NCI-H1436 (cell line): ENCODE measurements around the gene ADORA1.

Source experiments
- DNase-seq: peaks from one replicate; lab custom pipeline; 2025; lab: John Stamatoyannopoulos, UW

The ADORA1 gene

DNA sequence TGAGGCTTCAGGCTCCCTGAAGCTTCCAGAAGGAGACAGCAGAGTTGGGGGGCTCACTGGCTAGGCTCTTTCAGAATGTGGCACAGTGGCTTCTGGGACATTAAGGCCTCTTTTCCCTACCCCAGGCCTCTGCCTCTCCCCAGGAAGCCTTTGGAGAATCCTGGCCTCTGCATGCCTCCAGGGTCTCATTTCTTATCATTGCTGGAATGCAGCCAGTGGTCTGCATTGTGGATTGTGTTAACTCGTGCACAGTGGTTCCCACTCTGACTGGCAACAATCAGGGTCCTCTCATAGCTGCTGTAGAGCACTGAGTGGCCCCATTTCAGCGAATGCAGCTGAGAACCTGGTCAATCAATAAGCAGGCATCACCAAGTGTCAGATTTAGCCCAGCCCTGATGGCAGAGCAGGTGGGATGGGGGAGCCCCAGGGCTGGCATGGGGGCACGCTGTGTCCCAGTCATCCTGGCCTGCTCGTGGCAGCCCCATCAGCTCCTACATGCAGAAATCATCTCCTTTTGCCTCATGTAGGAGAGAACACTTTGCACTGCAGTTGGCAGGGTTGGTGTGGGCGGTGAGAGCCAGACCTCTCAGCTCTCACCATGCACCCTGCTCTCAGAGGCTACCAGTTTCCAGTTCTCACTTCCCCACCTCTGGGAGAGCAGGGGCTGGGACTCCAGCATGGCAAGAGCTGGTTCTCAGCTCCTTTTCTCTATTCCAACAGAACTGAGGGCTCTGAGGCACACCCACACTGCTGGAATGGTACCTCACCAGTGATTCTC lies 13.4 kb downstream of the ADORA1 start:
- no peak for DNase-seq

DNA sequence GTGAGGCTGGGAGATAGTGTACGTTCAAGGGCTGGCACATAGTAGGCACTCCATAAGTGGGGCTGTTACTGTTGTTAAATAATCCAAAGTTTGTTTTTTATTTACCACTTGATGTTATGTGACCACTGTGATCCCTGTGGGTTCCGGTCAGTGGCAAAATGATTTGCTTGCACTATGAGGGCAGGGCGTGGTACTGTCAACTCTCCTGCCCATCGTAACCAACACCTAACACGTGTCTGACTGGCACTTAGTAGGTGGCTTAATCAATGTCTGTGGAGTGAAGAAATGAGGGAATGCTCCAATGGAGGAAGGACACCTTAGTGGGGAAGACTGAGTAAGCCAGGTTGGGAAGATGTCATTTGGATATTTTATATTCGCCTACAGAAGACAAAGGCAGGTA lies 14.6 kb downstream of the ADORA1 start:
- DNase-seq: no peak

DNA sequence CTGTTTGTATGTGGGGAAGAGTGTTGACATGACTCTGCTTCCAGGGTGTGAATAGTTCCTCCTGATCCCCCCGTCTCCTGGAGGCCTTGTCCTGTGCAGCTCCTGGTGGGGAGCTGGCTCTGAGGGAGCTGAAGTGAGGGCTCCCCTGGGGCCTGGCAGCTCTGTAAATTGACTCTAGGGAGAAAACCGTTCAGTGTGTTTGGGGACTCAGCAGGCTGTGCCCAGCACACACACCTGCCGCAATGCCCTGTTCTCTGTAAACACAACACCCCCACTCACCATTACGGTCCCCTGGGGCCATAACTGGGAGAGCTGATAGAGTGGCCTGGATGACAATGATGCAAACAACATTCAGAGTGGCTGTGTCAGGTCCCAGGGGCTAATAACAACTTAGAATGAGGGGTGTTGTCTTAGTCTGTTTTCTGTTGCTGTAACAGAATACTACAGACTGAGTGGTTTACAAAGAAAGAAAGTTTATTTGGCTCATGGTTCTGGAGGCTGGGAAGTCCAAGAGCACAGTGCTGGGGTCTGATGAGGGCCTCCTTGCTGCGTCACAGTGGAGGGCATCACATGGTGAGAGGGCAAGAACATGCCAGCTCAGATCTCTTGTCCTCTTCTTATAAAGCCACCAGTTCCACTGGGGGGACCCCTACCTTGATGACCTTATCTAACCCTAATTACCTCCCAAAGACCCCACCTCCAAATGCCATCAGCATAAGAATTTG lies 15.3 kb downstream of the ADORA1 start:
- DNase-seq: peak; percentile 99

DNA sequence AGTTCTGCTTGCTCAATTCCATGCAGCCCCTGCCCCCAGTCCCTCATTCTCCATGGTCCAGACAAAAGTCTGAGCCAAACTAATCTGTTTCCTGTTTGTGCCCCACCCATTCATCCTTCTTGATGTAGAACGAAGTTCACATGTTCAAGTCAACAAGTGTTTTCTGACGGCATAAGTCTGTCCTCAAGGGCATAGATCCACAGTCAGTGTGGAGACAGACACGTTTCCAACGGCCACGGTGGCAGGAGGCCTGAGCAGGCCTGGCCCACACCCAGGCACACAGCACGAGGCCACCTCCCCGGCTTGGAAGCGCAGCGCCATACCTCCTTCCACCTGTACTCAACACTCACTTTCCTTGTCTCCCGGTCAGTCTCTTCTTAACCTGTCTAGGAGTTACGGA lies 16.1 kb downstream of the ADORA1 start:
- no peak for DNase-seq

DNA sequence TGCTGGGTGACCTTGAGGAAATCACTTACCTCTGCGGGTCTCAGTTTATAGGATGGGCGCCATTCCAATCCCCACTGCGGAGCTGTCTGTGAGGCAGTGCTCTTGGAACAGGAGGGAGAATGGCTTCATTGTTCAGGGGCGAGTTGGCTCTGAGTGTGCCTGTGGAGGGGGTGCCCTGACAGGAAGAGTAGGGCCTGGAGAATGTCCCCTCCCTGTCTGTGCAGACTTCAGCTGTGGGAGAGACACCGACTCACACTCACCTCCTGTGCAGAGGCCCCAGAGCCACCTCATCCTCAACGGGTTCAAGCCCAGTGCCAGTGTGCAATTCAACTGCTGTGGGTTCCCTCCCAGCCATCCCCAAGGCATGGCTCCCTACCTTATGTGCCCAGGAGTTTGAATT lies 17.1 kb downstream of the ADORA1 start:
- no peak for DNase-seq

DNA sequence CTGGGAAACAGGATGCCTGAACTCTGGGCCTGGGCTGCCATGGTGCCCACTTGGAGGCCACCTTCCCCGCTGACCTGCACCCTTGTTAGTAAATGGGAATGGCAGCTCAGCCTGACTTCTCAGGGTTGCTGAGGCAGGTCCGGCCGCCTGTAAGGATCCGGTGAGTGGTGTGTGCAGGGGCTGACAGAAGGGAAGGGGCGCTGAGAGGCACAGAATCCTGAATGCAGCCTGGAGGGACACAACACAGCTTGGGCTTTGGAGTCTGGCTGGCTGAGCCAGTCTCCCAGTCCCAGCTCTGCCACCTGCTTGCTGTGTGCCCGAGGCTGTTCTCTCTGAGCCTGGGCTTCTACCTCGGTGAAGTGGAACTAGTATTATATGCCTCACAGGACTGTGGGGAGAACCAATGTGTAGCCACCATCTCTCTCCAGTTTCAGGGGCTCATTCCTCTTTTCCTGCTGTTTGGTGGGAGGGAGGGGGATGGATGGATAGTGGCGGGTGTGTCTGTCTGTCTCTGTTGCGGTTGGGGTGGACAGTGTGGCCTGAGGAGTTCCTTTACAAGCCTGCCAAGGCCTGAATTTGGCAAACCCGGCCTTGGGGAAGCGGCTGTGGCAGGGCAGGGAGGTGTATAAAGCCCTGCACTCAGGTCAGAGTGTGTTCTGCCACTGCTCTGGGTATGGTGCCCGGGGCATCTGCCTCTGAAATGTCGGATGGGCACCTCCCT lies 18.0 kb downstream of the ADORA1 start:
- no peak for DNase-seq

DNA sequence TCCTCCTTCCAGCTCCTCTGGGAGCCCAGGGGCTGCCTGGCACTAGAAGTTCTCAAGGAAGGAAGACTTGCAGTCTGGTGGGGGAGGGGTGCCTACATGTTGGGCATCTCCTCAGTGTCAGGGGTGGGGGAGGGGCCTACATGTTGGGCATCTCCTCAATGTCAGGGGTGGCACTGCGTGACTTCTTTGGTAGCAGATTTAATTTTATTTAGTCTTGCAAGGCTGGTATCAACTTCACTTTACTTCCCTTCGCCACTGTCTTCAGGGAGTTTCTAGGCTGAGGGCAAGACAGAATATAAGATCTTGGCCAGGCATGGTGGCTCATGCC lies 18.5 kb downstream of the ADORA1 start:
- DNase-seq: no peak

DNA sequence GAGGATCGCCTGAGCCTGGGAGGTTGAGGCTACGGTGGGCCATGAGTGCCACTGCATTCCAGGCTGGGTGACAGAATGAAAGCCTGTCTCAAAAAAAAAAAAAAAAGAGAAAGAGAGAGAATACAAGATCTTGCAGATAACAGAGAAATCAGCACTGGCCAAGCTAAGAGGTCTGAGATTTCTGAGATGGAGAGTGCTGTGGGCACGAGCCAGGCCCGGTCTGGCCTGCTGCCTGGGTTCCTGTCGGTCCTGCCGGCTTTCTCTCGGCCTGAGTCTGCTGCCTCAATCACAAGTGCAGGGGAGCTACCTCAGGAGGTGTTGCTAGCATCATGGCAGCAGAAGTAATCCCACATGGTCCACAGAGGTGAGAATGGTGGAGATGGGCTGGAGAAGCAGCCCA lies 19.0 kb downstream of the ADORA1 start:
- DNase-seq: no peak

DNA sequence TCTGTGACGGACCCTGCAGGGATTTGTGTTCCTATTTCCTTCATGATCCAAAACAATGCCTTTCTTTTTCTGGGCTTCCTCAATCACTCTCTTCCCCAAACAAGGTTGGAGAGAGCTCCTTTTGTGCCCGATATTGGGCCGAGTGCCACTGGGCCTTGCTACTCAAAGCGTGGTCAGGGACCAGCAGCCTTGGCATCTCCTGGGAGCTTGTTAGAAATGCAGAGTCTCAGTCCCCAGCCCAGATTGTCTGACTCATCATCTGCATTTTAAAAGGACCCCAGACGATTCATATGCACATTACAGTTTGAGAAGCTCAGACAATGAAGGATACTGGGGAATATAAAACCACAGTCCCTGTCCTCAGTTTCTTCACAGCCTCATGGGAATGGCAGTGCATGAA lies 19.9 kb downstream of the ADORA1 start:
- no peak for DNase-seq

DNA sequence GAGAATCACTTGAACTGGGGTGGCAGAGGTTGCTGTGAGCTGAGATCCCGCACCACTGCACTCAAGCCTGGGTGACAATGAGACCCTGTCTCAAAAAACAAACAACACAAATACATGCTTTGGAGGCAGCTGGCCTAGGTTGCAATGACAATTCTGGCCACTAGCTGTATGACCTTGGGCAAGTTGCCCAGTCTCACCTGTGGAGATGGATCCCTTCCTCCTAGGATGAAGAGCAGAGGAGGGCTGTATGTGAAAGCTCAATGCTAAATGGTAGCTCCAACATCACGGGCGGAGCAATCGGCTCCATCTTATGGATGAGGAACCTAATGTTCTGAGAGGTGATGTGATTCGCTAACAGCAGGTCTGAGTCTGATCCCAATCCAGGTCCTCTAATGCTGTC lies 20.6 kb downstream of the ADORA1 start:
- DNase-seq: peak; percentile 25

DNA sequence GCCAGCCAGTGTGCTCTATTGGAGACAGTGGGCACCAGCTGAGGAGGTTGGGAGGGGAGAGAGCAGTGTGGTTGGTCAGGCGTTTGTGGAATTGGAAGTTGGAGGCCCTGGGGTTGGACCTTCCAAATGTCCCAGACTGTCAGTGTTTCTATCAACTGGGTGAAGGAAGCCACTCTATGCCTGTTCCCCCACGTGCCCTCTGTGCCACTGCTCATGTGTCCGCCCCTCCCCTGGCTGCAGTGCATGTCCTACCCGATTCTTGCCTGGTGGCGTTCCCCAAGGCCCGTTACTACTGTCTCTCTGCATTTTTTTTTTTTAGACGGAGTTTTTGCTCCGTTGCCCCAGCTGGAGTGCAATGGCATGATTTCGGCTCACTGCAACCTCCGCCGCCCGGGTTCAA lies 21.1 kb downstream of the ADORA1 start:
- DNase-seq: no peak

DNA sequence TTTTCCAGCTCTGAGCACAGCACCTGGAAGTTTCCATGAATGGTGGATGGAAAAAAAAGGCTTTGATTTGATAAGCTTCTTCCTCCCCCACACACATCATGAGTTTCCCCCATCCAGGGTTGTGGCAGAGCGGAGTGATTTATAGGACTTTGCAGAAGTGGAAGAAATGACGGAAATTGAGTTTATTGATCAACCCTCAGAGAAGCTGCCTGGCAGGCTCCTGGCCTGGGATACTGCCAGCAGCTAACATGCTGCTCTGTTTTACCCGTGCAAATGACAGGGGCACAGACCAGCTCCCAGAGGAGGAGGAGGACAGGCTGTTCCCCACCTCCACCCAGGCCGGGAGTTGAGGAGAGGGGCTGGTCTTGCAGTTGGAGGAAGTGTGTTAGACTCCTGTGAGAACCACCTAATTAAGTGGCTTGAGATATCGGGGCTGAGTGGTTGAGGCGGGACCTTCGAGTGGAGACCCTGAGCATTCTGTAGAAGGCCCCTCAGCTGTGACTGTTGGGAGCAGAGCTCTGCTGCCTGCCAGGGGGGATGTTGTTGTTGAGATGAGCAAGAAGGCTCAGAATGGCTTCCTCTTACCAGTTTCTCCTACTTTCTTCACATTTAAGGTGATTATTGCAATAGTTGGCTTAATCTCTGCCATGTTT lies 21.8 kb downstream of the ADORA1 start:
- DNase-seq: no peak

DNA sequence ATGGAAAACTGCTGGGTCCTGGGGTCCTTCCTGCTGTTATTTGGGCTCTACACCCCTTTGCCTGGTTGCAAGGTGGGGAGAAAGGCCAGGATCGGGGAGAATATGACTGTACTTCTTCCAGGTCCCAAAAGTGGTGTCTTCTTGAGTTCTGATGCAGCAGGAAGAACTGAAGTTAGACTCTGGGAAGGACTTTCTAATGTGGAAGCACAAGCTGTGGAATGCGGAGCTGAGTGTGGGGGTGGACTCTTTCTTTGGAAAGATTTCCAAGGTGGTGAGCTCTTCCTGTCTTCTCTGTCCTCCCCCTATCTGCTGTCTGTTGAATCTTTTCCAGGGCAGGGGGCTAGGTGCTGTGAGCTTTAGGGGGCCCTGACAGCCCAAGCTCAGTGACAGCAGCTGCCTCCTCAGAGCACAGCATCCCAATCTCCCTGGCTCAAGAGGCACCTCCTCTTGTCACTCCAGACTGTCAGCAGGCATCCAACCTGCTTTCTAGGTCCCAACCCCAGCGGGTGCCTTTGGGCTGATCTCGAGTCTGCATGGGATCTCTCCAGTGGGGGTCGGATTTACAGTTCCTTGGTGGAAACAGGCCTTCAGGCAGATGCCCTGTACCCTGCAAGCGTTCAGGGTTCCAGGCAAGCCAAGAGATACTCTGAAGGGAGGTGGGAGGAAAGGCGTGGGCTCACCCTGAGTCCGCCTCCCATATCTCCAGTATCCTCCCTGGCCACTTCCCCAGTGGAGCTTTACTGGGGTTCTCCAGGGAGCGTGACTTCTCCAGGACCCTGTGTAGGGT lies 23.2 kb downstream of the ADORA1 start:
- DNase-seq: no peak

DNA sequence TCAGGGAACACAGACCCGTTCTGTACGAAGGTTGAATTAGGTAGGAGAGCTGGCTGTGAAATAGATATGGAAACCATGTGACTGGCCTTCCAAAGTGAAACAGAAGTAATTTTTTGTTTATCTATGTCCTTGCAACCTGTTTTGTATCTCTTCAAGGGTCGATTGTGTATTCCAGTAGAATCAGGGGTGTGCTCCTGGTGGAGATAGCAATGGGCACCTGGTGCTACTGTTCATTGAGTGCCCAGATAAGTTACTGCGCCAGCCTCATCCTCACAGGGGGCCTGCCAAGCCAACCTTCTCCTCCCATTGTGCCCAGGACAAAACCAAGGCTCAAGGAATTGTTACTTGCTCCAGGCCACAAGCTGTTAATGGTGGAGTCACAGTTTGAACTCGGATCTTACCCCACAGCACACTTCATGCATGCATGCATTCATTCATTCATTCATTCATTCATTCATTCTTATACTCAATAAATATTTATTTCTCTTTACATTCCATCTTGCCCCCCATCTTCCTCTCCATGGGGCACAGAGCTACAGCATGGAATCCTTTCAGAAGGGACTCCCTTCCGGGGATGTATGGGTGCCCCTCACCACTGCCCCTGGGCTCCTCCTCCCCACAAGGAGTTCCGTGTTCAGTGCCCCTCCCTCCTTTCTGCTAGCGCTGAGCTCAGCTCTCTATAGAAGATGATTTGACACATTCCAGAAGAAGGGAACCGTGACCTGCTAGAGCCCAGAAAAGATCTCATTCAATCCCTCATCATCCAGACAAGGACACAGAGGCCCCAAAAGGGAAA lies 24.0 kb downstream of the ADORA1 start:
- DNase-seq: no peak

DNA sequence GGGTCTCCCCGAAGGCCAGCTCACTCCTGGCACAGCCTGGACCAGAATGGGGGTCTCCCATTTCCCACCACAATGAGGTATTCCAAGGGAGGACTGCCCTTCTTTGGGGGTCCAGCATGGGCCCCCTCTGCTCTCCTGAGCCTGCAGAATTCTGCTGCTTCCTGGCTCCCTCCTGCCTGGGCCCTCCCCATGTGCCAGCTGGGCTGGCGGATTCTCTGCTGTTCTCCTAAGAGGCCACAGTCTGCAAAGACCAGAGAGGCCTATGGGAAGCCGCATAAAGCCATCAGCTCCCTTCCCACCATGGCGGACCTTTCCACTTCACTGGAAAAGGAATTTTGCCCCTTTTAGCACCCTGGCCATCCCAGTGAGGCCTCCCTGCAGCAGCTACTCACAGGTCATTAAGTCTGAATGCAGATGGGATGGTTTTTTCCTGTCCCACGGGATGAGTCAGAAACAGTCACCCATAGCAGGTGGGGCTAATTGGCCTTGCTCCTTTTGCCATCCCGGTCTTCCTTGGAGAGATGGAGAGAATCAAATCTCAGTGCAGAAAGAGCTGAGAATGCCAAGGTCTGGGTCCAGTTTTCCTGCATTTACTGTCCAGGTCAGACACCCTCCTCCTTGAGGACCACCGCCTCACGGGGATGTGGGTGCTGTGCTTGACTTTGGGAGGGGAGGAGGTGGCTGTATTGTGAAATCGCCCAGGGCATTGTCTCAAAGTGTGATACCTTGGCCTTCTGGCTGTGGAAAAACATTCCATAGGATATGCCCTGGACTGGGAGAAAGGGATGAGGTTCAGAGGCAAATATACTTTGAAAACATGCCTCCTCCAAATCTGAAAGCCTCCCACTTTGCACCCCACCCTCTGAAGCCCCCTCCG lies 24.9 kb downstream of the ADORA1 start:
- no peak for DNase-seq

DNA sequence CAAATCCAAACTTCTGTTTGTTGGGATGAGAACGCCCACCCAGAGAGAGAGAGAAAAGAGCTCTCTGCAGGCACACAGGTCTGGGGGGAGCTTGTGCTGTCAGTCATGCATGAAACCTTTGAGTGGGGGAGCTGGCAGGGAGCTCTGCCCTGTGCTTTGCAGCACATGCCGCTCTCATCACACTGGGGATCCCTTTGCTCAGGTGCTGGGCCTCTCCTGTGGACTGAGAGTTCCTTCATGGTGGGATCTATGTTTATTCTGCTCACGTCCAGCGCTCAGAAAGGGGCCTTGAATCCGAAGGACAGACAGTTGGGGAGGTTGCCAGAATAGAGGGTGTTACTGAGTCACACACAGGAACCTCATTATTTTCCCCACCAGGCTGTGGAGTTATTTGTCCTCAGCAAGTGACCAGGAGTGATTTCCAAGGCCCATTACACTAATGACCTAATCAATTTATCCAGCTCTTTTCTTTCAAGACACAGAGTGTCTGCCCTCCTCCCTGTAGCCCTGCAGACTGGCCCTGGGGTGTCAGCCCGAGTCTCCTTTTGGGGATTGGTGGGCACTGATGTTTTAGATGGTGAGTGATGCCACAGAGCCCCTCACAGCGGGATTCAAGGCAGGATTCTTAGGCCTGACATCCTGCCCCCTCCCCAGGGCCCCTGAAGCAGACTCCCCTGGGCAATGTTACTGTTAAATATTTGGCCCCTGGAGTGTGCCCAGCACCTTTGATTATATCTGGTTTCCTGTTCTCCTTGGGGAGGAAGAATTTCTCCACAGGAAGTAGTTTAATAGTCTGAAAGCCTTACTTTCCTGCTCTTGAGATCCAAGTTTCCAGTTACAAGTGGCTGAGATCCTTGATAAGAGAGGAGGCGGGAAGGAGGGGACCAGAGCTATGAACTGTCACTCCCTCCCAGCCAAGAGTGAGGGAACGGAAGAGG lies 25.8 kb downstream of the ADORA1 start:
- no peak for DNase-seq

DNA sequence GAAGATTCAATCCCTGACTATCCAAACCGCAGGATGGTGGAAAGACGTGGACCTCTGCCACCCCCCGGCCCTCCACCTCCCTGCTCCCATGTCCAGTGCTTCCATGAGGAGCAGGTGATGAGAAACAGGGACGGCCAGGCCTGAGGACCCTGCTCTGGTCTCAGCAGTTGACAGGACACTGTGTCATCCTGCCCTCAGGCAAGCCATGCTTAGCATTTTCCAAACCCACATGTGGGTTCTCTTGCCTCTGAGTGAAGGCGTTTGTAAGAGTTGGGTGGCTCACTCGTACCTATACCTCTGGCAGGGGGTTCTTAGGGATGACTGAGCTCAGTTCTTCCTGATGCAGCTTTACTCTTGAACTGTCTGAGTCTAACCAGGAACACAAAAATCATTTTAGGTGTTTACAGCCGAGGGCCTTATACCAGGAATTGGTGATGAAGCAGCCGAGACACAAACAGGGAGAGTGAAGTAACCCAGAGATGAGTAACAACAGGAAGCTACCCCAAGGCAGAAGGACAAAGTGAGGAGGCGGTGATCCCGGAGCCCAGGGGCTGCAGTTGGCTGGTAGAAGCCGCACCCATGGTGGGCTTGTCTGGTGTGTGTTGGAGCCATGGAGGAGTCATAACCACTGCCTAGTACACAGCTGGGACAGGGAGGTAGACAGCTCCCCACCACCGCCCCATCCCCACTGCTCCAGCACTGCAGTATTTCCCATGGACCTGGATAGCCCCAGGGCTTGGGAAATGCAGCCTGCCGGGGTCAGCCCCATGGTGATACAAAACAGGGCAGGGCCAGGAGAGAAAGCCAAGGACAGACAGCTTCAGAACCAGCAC lies 26.7 kb downstream of the ADORA1 start:
- no peak for DNase-seq

DNA sequence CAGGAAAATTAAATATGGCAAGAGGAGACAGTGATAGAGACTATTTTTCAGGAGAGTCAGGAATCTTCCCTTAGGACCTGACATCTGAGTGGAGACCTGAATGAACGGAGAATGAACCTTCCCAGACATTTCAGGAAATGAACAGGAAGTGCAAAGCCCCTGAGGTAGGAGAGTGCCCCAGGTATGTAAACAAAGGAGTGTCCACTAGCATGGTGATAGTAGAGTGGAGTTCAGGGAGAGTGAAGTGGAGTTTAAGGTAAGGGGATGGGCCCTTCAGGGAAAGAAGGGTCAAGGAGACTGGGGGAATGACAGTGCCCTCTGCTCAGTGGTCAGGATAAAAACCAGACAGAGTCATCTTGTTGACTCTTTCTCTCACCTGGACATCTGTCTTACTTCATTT lies 28.8 kb downstream of the ADORA1 start:
- no peak for DNase-seq
